ENCODE data around the gene LSAMP. TPM values are rescaled to one million over a fixed set of nuclear protein-coding genes. Genes with fewer than 3 reads are reported as not detected.

LSAMP gene
- total RNA-seq, 6 experiments from 2014 or later, result under 0.01 to 0.22 (median 0.12) TPM; not detected in 1

DNA sequence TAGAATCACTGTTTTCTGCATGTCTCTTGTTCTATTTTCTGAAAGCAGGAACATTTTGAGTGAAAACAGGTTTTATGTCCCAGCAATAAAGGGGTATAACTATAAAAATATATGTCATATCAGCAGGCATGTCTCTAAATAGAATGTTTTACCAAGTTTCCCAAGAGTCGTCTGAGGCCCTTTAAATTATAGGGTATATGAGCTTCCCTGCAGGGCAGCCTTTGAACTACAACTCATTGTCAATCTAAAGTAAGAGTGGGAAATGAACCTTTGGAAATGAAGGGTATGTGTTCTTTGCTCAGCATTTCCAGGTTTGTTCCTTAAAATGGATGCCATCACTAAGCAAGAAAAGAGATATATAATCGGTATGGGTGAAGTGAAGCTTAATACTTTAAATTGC, 138.6 kb downstream of the LSAMP start:
- TF ChIP-seq POLR2A (IDR thresholded peaks at IDR 0.05) (no peak), CTCF (IDR thresholded peaks at IDR 0.05) (no peak)
- H3K4me3 ChIP-seq, result no peak overlapping the region
- H3K4me1 ChIP-seq, result no peaks in the 10 kb centered on the region
- 39% methylated on average over 2 of the region's 2 CpGs for WGBS (ENCODE audit: insufficient coverage, low coverage, low lambda C conversion rate, missing lambda C conversion rate)
- H3K36me3 ChIP-seq, result no peaks in the 10 kb centered on the region
- H3K27ac ChIP-seq, result no peak overlapping the region
- H3K27me3 ChIP-seq, result no peaks in the 10 kb centered on the region
- intact Hi-C loops (cut with DNase I), result no loop called here
- DNase-seq (no peak), ATAC-seq (no peak)
- H3K9me3 ChIP-seq, result no peaks in the 10 kb centered on the region

- ATAC-seq (no peak), DNase-seq (no peak)
- Histone ChIP-seq H3K9me3 (no peaks in the 10 kb centered on the region), H3K36me3 (no peaks in the 10 kb centered on the region), H3K27ac (no peak overlapping the region), H3K4me3 (no peak overlapping the region), H3K27me3 (no peaks in the 10 kb centered on the region), H3K4me1 (no peaks in the 10 kb centered on the region)
- WGBS (ENCODE audit: insufficient coverage, low coverage, low lambda C conversion rate, missing lambda C conversion rate), result 50% methylated on average over 1 of the region's 1 CpG
- intact Hi-C loops (cut with DNase I), result no loop called here
- TF ChIP-seq CTCF (IDR thresholded peaks at IDR 0.05) (no peak), POLR2A (IDR thresholded peaks at IDR 0.05) (no peak)
Measured at GRCh38 chr3:116306149-116306548, 139.1 kb downstream of the LSAMP start.

- ATAC-seq (no peak), DNase-seq (no peak)
- TF ChIP-seq CTCF (IDR thresholded peaks at IDR 0.05), result no peak
- Histone ChIP-seq H3K9me3 (no peaks in the 10 kb centered on the region), H3K27ac (no peak overlapping the region), H3K27me3 (no peaks in the 10 kb centered on the region), H3K4me1 (no peaks in the 10 kb centered on the region), H3K36me3 (no peaks in the 10 kb centered on the region), H3K4me3 (no peak overlapping the region)
- WGBS (ENCODE audit: insufficient coverage, low coverage, low lambda C conversion rate, missing lambda C conversion rate), result 28% methylated on average over 4 of the region's 4 CpGs
- intact Hi-C loops (cut with DNase I), result no loop called here
Measured at GRCh38 chr3:116302087-116302747, 143.1 kb downstream of the LSAMP start.

GRCh38 chr3:116301422-116301821, 143.9 kb downstream of the LSAMP start:
- DNase-seq, result no peak
- no peak for ATAC-seq
- intact Hi-C loops (cut with DNase I), result no loop called here
- no peaks in the 10 kb centered on the region for H3K4me1 ChIP-seq
- TF ChIP-seq CTCF (IDR thresholded peaks at IDR 0.05) (no peak), POLR2A (IDR thresholded peaks at IDR 0.05) (no peak)
- H3K4me3 ChIP-seq, result no peak overlapping the region
- 38% methylated on average over 1 of the region's 1 CpG for WGBS (ENCODE audit: insufficient coverage, low coverage, low lambda C conversion rate, missing lambda C conversion rate)
- no peaks in the 10 kb centered on the region for H3K9me3 ChIP-seq
- no peaks in the 10 kb centered on the region for H3K36me3 ChIP-seq
- H3K27ac ChIP-seq, result no peak overlapping the region
- H3K27me3 ChIP-seq, result no peaks in the 10 kb centered on the region

GRCh38 chr3:116300226-116300625, 145.1 kb downstream of the LSAMP start:
- no peak overlapping the region for H3K4me3 ChIP-seq
- ATAC-seq, result no peak
- no peaks in the 10 kb centered on the region for H3K36me3 ChIP-seq
- no peaks in the 10 kb centered on the region for H3K9me3 ChIP-seq
- intact Hi-C loops (cut with DNase I), result no loop called here
- 44% methylated on average over 3 of the region's 5 CpGs for WGBS (ENCODE audit: insufficient coverage, low coverage, low lambda C conversion rate, missing lambda C conversion rate)
- no peaks in the 10 kb centered on the region for H3K27me3 ChIP-seq
- no peak for DNase-seq
- H3K27ac ChIP-seq, result no peak overlapping the region
- H3K4me1 ChIP-seq, result no peaks in the 10 kb centered on the region
- TF ChIP-seq CTCF (IDR thresholded peaks at IDR 0.05) (no peak), POLR2A (IDR thresholded peaks at IDR 0.05) (no peak)
